Inflammatory macrophage treated with lipopolysaccharide for 4 hours (primary cell): Measurements from ENCODE around the gene DLK1.

ENCODE experiments used
- DNase-seq: peaks from one replicate; pipeline ENCODE4 v3.0.0-alpha.2; 2020

Gene DLK1

DNA sequence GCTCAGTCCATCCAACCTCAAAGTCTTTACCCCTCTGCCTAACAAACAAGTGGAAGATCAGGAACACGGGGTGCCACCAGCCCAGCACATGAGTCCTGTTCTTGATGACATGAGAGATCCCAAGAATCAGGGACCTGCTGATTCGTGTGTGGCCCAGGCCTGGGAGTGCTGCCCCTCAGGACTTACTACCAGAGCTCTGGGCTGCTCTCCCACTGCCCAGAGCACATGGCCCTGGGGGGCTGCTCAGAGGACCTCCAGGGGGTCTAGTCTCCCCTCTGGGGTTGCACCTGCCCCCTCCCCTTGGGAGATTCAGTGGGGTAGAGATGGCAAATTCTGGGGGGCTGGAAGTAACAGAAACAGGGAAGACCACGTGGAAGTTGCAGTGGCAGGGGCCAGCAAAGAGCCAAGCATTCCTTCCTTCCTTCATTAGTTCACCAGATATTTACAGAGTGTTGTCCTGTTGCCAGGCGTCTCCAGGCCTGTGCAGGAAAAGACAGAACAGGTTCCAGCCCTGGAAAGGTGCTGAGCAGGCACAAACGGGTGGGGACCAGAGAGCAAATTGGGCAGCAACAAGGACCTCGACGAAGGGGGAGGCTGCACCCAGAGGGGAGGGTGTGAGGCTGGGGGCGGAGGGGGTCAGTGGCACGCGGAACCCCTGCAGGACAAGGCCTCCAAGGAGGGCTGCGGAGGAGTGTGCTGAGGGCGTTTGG lies 54.1 kb downstream of the DLK1 start:
- DNase-seq, result no peak

DNA sequence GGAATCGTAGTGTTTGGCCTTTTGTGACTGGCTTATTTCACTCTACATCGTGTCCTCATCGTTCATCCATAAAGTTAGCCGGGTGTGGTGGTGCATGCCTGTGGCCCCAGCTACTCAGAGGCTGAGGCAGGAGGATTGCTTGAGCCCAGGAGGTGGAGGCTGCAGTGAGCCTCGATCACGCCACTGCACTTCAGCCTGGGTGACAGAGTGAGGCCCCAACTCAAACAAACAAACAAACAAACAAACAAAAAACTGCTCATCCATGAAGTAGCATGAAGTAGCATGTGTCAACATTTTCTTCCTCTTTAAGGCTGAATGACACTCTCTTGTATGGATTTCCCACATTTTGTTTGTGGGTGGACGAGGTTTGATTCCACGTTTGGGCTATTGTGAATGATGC lies 55.3 kb downstream of the DLK1 start:
- no peak for DNase-seq

- no peak for DNase-seq
These were observed 56.0 kb downstream of the DLK1 start for GRCh38 chr14:100782516-100783320.

DNA sequence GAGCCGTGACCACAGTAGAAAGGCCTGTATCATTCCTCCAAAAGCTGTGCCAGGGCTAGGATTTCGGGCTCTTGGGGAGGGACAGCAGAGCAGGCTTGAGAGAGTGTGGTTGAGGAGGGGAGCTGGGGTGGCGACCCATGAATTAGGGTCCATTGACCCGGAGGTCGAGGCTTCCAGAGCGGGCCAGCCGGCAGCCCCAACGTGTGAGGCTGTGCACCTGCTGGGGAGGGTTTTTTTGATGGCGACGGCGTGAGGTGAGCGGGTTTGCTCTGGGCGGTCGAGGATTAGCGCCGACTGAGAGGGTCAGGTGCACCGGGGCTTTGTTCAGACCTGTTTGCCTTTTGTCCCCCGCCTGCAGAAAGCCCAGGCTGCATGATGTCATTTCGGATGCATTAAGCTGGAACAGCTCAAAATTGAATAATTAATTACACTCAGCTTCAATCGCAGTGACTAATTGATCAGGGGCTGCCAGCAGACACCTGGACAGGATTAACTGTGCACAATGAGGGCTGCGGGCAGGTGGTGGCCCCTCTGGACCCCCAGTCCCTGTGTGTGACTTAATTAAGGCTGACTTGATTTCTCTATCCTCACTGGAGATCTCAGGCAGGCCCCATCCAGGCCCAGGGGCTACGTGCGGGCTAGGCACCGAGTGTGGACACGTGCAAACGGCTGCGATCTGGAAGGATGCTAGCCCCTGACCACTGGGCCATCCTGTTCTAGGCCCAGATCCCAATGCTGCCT lies 57.1 kb downstream of the DLK1 start:
- no peak for DNase-seq

- DNase-seq, result no peak
These were observed 58.0 kb downstream of the DLK1 start for GRCh38 chr14:100784523-100785337.

GRCh38 chr14:100785338-100785615 lies 58.6 kb downstream of the DLK1 start:
- DNase-seq, result no peak

DNA sequence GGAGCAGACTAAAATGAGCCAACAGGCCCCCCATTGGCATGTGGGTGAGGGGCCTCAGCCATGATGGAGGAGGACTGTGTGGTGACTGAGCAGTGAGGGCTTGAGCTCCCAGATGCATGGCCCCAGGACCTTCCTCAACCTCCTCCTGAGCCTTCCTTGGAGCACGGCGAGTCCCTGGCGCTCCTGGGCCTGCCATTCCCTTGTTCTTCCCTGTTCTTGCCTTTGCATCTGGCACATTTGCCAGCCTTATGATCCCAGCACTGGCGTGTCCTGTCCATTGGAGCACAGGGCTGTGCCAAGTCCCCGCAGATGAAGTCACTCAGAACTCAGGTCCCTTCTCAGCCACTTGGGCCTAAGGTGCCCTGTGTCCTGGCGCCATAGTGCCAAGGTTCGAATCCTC lies 58.9 kb downstream of the DLK1 start:
- DNase-seq, result no peak

GRCh38 chr14:100786131-100786530 lies 59.4 kb downstream of the DLK1 start:
- no peak for DNase-seq

GRCh38 chr14:100786576-100787219 lies 60.0 kb downstream of the DLK1 start:
- DNase-seq, result no peak

GRCh38 chr14:100787659-100788058 lies 61.0 kb downstream of the DLK1 start:
- DNase-seq, result no peak
